GM19240 (cell line): ENCODE results near the gene TINCR.
"Not testable (repeated sequence)": the region's sequence is repeated elsewhere in the genome, so short reads cannot be mapped to it uniquely, and the experiment has no call there.

Source experiments
- DNase-seq: peaks from one replicate; pipeline ENCODE4 v3.0.0; 2011; ENCODE audit warnings: low spot score; ENCODE audit not compliant: insufficient read length

Gene TINCR

GRCh38 chr19:5567360-5567969 is at the start of gene TINCR:
Gene TINCR, minus strand, starts transcription at chr19:5567953.
- DNase-seq = no peak

DNA sequence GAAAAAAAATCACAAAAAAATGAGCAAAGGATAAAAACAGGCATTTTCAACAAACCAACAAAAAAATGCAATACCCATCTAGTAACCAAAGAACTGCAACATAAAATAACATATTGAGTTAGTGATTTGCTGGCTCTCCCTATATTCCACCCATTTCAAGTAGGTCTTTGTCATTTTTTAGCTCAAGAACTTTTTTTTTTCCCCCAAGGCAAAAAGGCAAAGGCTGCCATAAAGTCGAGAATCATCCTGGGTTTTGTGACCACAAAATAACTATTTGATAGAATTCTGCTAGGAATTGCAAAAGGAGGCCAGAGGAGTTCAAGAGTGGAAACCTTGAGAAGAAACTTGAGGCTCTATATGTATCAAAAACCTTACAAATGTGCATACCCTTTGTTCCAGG is 49.3 kb upstream of the TINCR start:
- DNase-seq = no peak

GRCh38 chr19:5615756-5616327 is 48.1 kb upstream of the TINCR start:
- no peak for DNase-seq

GRCh38 chr19:5612891-5613865 is 45.4 kb upstream of the TINCR start:
- DNase-seq = no peak

DNA sequence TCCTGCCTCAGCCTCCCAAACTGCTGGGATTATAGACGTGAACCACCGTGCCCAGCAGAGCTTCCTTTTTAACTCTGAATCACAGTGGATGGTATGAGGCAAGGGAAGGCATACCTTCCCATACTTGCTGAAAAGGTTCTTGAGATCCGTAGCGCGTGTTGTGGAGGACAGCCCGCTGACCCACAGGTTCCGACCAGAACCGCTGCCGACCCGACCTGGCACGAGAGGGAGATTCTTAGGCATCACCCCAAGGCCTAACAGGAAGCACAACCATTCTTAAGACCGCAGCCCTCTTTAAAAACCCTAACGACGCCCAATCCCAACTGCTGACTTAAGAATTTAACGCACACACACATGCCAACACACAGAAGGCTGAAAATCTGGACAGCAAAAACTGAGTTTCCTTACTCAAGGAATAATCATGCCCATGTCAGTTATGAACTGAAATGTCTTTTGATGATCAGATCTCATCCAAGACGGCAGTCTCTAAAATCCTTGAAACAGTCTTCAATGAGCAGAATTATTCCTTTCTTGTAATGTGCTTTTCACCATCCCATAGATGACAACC is 42.2 kb upstream of the TINCR start:
- DNase-seq = no peak

DNA sequence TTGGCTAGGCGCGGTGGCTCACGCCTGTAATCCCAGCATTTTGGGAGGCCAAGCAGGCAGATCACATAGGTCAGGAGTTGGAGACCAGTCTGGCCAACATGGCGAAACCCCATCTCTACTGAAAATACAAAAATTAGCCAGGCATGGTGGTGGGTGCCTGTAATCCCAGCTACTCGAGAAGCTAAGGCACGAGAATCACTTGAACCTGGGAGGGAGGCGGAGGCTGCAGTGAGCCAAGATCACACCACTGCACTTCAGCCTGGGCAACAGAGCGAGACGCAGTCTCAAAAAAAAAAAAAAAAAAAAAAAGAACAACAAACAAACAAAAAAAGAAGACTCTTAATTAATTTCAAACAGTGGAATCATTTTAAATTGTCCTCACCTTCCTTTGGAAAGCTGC is 41.0 kb upstream of the TINCR start:
- not testable (repeated sequence) for DNase-seq

GRCh38 chr19:5608291-5608690 is 40.5 kb upstream of the TINCR start:
- no peak for DNase-seq

DNA sequence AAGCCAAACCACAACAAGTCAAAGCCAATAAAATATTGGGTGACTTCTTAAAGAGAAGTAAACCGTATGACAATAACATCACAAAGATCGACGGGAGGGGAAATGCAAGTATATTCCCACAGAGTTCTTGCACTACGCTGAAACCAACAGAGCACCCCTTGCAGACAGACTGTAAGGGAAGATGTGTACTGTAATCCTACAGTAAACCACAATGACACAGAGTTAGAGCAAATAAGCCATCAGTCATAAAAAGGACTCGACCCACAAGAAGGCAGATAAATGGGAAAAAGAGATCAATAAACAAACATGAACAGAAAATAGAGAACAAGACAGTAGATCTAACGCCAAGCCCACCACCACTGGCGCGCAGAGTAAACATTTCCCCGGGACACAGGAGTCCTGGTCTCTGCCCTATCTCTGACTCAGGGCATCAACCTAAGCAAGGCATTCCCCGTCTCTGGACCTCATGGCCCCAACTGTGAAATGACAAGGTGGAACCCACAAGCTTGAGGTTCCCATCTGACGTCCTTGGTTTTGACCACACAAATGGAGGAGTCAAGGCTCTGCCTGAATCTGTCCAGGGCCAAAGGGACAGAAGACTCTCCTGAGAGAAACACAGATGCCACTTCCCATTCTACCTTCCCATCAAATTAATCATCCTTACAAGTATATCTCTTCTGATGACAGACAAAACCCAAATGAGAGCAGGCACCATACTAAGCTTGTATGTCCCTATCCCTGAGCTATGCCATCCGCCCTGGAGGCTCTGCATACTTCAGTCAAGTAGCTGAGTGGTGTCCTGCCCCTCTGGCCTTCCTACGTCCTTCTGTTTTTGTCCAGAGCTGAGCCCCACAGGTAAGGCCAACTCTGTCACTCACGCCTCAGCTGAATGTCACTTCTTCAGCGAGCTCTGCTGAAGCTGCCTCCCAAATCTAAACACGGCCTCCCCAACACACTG is 39.8 kb upstream of the TINCR start:
- no peak for DNase-seq

DNA sequence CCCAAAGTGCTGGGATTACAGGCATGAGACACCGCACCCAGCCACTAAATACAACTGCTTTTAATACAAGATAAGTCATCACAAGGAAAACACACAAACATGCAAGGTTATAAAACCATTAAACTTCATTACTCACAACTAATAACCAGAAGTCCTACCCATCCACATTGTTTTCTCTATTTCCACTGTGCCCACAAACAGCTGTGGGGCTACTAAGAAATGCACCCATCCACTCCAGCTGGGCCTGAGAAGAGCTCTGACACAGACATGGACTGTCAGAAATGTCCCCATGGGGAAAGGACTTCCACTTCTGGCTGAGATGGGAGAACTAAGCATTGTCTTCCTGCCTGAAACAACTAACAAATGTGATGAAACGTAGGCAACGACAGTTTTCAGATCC is 37.6 kb upstream of the TINCR start:
- no peak for DNase-seq

DNA sequence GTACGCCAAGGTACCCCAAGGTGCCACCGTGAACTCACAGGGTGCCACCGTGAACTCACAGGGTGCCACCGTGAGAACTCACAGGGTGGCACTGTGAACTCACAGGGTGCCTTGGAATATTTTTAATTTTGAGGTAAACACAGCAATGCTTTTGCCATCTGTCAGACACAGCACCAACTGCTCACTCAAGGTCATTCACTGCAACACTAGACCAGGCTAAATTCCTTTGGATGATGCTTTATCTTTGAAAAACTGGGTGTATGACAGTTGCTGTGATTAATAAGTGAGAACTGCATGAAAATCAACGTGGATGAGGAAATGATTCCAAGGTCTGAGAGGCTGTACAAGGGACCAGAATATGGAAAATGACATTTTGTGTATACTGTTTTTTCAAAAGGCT is 35.9 kb upstream of the TINCR start:
- DNase-seq = no peak

GRCh38 chr19:5600797-5601196 is 33.0 kb upstream of the TINCR start:
- DNase-seq = no peak

DNA sequence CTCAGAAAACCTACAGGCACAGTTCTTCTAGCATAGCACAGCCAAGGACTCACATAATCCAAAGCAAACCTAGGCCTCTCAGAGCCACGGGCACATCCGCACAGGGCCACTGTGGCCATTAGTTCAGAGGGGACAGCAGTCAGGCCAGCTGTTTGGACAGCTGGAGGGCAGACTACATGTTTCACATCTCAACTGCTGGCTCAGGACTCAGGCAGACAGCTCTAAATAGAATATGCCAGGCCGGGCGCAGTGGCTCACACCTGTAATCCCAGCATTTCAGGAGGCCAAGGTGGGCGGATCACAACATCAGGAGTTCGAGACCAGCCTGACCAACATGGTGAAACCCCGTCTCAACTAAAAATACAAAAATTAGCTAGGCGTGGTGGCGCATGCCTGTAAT is 28.0 kb upstream of the TINCR start:
- no peak for DNase-seq

GRCh38 chr19:5595129-5595528 is 27.4 kb upstream of the TINCR start:
- no peak for DNase-seq

DNA sequence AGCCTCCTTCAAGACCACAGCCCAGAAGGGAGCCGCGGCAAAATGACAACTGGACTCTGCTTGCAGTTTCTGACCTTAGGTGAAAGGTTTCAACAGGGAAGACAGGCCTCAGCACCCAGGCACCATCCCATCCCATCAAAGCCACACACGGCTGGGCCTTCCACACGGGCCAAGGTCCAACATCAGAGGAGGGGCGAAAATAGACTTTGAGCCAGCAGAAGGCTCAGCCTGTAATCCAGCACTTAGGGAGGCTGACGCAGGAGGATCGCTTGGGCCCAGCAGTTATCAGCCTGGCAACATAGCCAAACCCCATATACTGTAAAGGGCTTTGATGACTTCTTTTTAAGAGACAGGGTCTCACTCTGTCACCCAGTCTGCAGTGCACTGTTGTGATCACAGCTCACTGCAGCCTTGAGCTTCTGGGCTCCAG is 26.8 kb upstream of the TINCR start:
- DNase-seq = no peak

DNA sequence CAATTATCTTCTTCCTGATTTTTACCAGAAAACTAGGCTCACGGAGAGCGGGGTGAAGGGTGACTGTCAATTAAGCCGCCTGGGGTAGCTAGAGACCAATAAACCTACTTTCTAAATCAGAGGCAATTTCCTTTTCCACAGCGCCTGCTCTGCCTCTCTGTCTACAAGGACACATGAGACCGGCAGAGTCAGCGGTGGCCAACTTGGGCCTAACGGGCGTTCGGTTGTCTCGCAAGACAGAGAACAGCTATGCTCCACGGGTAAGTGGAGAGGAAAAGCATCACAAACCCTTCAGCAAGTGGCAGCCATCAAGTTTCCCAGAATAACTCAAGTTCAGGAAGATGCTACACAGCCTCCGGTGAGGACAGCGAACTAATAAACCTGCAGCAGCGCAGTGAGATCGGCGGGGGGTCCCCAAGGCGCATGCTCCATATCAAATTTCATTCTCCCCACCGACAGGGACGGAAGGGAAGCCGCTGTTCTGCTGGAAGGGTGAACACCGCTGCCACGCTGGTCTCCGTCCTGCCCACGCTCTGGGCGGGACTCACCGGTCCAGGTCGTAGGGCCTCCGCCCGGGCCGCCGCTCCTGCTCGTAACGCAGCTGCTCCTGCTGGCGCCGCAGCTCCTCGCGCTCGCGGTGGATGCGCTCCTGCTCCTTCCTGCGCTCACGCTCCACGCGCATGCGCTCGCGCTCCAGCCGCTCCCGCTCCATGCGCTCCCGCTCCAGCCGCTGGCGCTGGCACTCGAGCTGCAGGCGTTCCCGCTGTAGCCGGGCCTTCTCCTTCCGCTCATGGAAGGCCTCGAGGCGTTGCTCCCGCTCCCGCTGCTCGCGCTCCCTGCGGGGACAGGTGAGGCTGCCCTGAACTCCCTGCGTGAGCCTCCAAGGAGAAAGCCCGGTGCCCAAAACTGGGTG is 25.8 kb upstream of the TINCR start:
- DNase-seq = no peak

DNA sequence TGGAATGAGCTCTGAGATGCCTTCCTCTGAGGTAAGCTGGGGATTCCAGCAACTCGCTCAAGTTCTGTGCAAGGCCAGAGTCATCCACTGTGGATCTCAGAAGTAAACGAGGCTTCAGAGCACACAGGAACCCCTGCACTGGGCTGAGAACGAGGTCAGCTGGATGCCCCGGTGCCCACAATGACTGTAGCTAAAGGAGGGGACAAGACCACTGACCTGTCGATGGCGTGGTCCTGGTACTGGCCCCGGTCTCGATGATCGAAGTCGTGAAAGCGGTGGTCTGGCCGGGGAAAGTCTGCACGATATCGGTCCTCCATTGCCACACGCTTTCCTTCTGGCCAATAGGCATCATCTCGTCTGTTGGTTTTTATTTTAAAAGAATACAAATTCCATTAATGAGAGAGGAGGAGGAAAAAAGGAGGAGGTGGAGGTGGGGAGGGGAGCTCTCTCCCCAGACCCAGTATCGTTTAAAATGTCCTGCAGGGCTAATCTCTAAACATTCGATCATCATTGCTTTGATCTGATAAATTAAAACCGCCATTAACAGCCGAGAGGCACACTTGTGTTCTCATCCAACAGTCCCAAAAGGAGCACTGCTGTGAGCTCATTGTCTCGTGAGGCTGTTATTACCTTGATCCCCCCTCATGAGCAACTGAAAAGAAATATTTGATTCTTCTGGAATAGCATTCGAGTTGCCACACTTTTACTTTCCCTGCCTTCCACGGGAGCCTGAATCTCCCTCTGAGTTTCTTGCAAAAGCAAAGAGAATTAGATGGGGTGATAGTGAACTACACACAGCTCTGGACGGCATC is 25.0 kb upstream of the TINCR start:
- DNase-seq = no peak

GRCh38 chr19:5591476-5591875 is 23.7 kb upstream of the TINCR start:
- no peak for DNase-seq

GRCh38 chr19:5590865-5591154 is 23.1 kb upstream of the TINCR start:
- no peak for DNase-seq

- DNase-seq = no peak
Measured at GRCh38 chr19:5590151-5590864, 22.6 kb upstream of the TINCR start.
